Measurements from ENCODE around the gene S1PR5. TPM values are rescaled to one million over a fixed set of nuclear protein-coding genes. Genes with fewer than 3 reads are reported as not detected.
A peak's percentile ranks its signal among the peaks of the same experiment; 100 is the strongest.

Gene S1PR5
- total and polyA plus RNA-seq, 2 experiments from 2014 or later: 4.6 to 8.0 TPM

DNA sequence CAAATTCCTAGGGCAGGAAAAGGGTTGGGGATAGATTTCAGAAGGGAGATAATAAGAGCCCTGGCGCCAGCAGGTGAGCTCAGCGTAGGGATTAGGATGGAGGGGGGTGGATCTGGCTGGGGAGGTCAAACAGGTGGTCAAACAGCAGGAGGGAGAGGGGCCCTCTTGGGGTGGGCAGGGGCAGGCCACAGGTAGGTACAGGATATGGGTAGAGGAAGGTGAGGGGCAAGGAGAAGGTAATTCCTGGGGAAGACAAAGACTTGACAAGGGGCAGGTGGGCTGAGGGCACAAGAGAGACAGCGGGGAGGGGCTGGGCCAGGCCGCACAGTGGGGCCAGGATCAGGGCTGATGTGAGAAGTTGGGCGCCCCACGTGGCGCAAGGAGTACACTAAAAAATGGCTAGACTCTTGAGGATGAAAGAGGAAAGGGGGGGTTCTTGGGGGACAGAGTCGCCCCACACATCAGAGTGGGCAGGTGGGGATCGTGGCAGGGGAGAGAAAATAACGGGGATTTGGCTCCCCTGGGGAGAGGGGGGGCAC is 47.9 kb upstream of the S1PR5 start:
- ATAC-seq (peak; percentile 29), DNase-seq (ENCODE audit: low spot score) (peak; percentile 75)
- Histone ChIP-seq H3K4me1 (ENCODE audit: insufficient read depth) (peaks cover 23% of the 10 kb centered on the region), H3K4me2 (peak overlapping the region; percentile 93), H2AFZ (peak overlapping the region; percentile 91), H3K27ac (ENCODE audit: low read depth) (peak overlapping the region; percentile 87), H4K20me1 (replicated peaks; ENCODE audit: insufficient read depth) (peaks cover 5% of the 10 kb centered on the region), H3F3A (replicated peaks; ENCODE audit: low read depth) (peaks cover 29% of the 10 kb centered on the region), H3K4me3 (peak overlapping the region; percentile 92), H3K36me3 (ENCODE audit: insufficient read depth) (0 out of 2 replicates have a peak, but pooled peaks cover 11% of the 10 kb centered on the region), H3K9me2 (ENCODE audit: insufficient read depth) (no peaks in the 10 kb centered on the region), H3K79me2 (replicated peaks; ENCODE audit: insufficient read depth) (peaks cover 12% of the 10 kb centered on the region), H3K27me3 (ENCODE audit: insufficient read depth) (no peaks in the 10 kb centered on the region)
- peaks cover 42% of the 10 kb centered on the region for H3K36me3 Mint-ChIP-seq (ENCODE audit: low read depth)
- peaks cover 31% of the 10 kb centered on the region for H3K4me1 Mint-ChIP-seq
- peak overlapping the region; percentile 94 for H3K4me3 Mint-ChIP-seq
- H3K27ac Mint-ChIP-seq: peak overlapping the region; percentile 94
- peaks cover 2% of the 10 kb centered on the region; the same call in 2 of the 3 replicates for H3K9me3 Mint-ChIP-seq
- TF ChIP-seq EZH2phosphoT487 (IDR thresholded peaks at IDR 0.05; ENCODE audit: unreplicated experiment): no peak
- no peak for TF ChIP-seq EZH2 (IDR thresholded peaks at IDR 0.05; ENCODE audit: low read depth, unreplicated experiment)
- TF ChIP-seq, protein P1, sequence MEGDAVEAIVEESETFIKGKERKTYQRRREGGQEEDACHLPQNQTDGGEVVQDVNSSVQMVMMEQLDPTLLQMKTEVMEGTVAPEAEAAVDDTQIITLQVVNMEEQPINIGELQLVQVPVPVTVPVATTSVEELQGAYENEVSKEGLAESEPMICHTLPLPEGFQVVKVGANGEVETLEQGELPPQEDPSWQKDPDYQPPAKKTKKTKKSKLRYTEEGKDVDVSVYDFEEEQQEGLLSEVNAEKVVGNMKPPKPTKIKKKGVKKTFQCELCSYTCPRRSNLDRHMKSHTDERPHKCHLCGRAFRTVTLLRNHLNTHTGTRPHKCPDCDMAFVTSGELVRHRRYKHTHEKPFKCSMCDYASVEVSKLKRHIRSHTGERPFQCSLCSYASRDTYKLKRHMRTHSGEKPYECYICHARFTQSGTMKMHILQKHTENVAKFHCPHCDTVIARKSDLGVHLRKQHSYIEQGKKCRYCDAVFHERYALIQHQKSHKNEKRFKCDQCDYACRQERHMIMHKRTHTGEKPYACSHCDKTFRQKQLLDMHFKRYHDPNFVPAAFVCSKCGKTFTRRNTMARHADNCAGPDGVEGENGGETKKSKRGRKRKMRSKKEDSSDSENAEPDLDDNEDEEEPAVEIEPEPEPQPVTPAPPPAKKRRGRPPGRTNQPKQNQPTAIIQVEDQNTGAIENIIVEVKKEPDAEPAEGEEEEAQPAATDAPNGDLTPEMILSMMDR (conservative IDR thresholded peaks at IDR 0.05; ENCODE audit: low read depth in 2 of 2): peak; percentile 24 to 40; a peak in 3 of 4 replicates
- TF ChIP-seq ZNF331 (CRISPR knock-in tag; IDR thresholded peaks at IDR 0.05; ENCODE audit: low read depth): no peak
- no peak for TF ChIP-seq CREB1 (CRISPR knock-in tag; IDR thresholded peaks at IDR 0.05; ENCODE audit: low read depth)
- no peak for TF ChIP-seq STAT1 (IDR thresholded peaks at IDR 0.05; ENCODE audit: unreplicated experiment)
- H3K27me3 Mint-ChIP-seq (ENCODE audit: insufficient read depth, low read depth, poor library complexity): peaks cover 27% of the 10 kb centered on the region

DNA sequence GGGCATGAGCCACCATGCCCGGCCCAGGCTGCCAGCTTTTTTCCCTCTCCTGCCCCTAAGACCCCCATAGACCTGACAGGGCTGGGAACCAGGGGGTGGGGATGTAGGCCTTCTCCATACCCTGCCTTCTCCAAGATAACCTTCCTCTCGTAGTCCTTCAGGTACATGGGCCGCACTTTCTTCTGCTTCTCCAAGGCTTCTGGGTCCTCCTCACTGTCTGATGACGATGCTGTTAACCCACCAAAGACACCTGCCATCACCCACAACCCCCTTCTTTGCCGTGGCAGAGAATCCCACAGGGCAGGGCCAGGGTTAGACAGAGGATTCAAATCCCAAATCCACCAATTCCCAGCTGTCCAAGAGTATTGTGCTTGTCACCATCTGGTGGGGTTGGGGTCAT is 45.4 kb upstream of the S1PR5 start:
- Histone ChIP-seq H3K27me3 (ENCODE audit: insufficient read depth) (no peaks in the 10 kb centered on the region), H4K20me1 (replicated peaks; ENCODE audit: insufficient read depth) (peaks cover 5% of the 10 kb centered on the region), H3K79me2 (replicated peaks; ENCODE audit: insufficient read depth) (peaks cover 12% of the 10 kb centered on the region), H3K9me2 (ENCODE audit: insufficient read depth) (no peaks in the 10 kb centered on the region), H3K27ac (ENCODE audit: low read depth) (no peak overlapping the region), H2AFZ (no peak overlapping the region), H3K36me3 (ENCODE audit: insufficient read depth) (0 out of 2 replicates have a peak, but pooled peaks cover 20% of the 10 kb centered on the region), H3K4me1 (ENCODE audit: insufficient read depth) (peaks cover 18% of the 10 kb centered on the region), H3K4me3 (no peak overlapping the region), H3F3A (replicated peaks; ENCODE audit: low read depth) (peaks cover 14% of the 10 kb centered on the region), H3K4me2 (no peak overlapping the region)
- Mint-ChIP-seq H3K27ac (no peak overlapping the region), H3K4me1 (peaks cover 24% of the 10 kb centered on the region), H3K36me3 (ENCODE audit: low read depth) (peaks cover 59% of the 10 kb centered on the region), H3K4me3 (no peak overlapping the region), H3K27me3 (ENCODE audit: insufficient read depth, low read depth, poor library complexity) (peaks cover 22% of the 10 kb centered on the region), H3K9me3 (no peaks in the 10 kb centered on the region; the same call in 2 of the 3 replicates)
- ATAC-seq (no peak), DNase-seq (ENCODE audit: low spot score) (no peak)
- TF ChIP-seq, protein P1 (conservative IDR thresholded peaks at IDR 0.05; ENCODE audit: low read depth in 2 of 2): no peak
- TF ChIP-seq ZNF331 (CRISPR knock-in tag; IDR thresholded peaks at IDR 0.05; ENCODE audit: low read depth) (no peak), EZH2phosphoT487 (IDR thresholded peaks at IDR 0.05; ENCODE audit: unreplicated experiment) (no peak), JUNB (IDR thresholded peaks at IDR 0.05; ENCODE audit: unreplicated experiment) (no peak), ZNF114 (CRISPR knock-in tag; IDR thresholded peaks at IDR 0.05) (no peak), STAT1 (IDR thresholded peaks at IDR 0.05; ENCODE audit: unreplicated experiment) (no peak), POLR2AphosphoS5 (IDR thresholded peaks at IDR 0.05; ENCODE audit: low read depth) (no peak)
- TF ChIP-seq, protein P2, sequence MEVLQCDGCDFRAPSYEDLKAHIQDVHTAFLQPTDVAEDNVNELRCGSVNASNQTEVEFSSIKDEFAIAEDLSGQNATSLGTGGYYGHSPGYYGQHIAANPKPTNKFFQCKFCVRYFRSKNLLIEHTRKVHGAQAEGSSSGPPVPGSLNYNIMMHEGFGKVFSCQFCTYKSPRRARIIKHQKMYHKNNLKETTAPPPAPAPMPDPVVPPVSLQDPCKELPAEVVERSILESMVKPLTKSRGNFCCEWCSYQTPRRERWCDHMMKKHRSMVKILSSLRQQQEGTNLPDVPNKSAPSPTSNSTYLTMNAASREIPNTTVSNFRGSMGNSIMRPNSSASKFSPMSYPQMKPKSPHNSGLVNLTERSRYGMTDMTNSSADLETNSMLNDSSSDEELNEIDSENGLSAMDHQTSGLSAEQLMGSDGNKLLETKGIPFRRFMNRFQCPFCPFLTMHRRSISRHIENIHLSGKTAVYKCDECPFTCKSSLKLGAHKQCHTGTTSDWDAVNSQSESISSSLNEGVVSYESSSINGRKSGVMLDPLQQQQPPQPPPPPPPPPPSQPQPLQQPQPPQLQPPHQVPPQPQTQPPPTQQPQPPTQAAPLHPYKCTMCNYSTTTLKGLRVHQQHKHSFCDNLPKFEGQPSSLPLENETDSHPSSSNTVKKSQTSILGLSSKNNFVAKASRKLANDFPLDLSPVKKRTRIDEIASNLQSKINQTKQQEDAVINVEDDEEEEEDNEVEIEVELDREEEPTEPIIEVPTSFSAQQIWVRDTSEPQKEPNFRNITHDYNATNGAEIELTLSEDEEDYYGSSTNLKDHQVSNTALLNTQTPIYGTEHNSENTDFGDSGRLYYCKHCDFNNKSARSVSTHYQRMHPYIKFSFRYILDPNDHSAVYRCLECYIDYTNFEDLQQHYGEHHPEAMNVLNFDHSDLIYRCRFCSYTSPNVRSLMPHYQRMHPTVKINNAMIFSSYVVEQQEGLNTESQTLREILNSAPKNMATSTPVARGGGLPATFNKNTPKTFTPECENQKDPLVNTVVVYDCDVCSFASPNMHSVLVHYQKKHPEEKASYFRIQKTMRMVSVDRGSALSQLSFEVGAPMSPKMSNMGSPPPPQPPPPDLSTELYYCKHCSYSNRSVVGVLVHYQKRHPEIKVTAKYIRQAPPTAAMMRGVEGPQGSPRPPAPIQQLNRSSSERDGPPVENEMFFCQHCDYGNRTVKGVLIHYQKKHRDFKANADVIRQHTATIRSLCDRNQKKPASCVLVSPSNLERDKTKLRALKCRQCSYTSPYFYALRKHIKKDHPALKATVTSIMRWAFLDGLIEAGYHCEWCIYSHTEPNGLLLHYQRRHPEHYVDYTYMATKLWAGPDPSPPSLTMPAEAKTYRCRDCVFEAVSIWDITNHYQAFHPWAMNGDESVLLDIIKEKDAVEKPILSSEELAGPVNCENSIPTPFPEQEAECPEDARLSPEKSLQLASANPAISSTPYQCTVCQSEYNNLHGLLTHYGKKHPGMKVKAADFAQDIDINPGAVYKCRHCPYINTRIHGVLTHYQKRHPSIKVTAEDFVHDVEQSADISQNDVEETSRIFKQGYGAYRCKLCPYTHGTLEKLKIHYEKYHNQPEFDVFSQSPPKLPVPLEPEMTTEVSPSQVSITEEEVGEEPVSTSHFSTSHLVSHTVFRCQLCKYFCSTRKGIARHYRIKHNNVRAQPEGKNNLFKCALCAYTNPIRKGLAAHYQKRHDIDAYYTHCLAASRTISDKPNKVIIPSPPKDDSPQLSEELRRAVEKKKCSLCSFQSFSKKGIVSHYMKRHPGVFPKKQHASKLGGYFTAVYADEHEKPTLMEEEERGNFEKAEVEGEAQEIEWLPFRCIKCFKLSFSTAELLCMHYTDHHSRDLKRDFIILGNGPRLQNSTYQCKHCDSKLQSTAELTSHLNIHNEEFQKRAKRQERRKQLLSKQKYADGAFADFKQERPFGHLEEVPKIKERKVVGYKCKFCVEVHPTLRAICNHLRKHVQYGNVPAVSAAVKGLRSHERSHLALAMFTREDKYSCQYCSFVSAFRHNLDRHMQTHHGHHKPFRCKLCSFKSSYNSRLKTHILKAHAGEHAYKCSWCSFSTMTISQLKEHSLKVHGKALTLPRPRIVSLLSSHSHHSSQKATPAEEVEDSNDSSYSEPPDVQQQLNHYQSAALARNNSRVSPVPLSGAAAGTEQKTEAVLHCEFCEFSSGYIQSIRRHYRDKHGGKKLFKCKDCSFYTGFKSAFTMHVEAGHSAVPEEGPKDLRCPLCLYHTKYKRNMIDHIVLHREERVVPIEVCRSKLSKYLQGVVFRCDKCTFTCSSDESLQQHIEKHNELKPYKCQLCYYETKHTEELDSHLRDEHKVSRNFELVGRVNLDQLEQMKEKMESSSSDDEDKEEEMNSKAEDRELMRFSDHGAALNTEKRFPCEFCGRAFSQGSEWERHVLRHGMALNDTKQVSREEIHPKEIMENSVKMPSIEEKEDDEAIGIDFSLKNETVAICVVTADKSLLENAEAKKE (CRISPR knock-in tag; IDR thresholded peaks at IDR 0.05): no peak
